ENCODE results near the gene GHRHR.
A peak's percentile ranks its signal among the peaks of the same experiment; 100 is the strongest.

- peak in 3 of 4 experiments; percentile 25 to 44 (median 41) for TF ChIP-seq CTCF (IDR thresholded peaks at IDR 0.05)
- TF ChIP-seq POLR2A (IDR thresholded peaks at IDR 0.05): no peak
- TF ChIP-seq POLR2AphosphoS5 (IDR thresholded peaks at IDR 0.05): no peak
These were observed 14.3 kb downstream of the GHRHR start for GRCh38 chr7:30977896-30978564.
